ENCODE data around the gene CCL27.
A peak's percentile ranks its signal among the peaks of the same experiment; 100 is the strongest.

CCL27 gene

GRCh38 chr9:34627716-34628655, 34.5 kb downstream of the CCL27 start:
- no peak for DNase-seq (ENCODE audit: low read depth in 2 of 2)

GRCh38 chr9:34625186-34625486, 37.3 kb downstream of the CCL27 start:
- DNase-seq (ENCODE audit: low read depth in 2 of 2), result no peak

GRCh38 chr9:34624475-34625185, 37.8 kb downstream of the CCL27 start:
- no peak for DNase-seq (ENCODE audit: low read depth in 2 of 2)

- DNase-seq (ENCODE audit: low read depth in 2 of 2), result no peak
These were observed 38.9 kb downstream of the CCL27 start for GRCh38 chr9:34623374-34624235.

- DNase-seq (ENCODE audit: low read depth in 2 of 2), result peak; percentile 87 to 88
These were observed 42.1 kb downstream of the CCL27 start, which contains the start of gene DCTN3 for GRCh38 chr9:34620061-34620994. TSS of gene DCTN3 (minus strand) at chr9:34620495. CDS start at chr9:34620464, 31 bp downstream.

- DNase-seq (ENCODE audit: low read depth in 2 of 2), result no peak
These were observed 47.3 kb downstream of the CCL27 start for GRCh38 chr9:34615132-34615531.

GRCh38 chr9:34612788-34613390, 49.6 kb downstream of the CCL27 start:
- peak; percentile 49 to 66 for DNase-seq (ENCODE audit: low read depth in 2 of 2)
